ENCODE measurements around the gene HSPG2. TPM values are rescaled to one million over a fixed set of nuclear protein-coding genes. Genes with fewer than 3 reads are reported as not detected.

Gene HSPG2
- total RNA-seq, 1 donor from 2014 or later = 656 TPM

GRCh38 chr1:21870611-21871010 is 66.5 kb downstream of the HSPG2 start:
- TF ChIP-seq, protein P1, sequence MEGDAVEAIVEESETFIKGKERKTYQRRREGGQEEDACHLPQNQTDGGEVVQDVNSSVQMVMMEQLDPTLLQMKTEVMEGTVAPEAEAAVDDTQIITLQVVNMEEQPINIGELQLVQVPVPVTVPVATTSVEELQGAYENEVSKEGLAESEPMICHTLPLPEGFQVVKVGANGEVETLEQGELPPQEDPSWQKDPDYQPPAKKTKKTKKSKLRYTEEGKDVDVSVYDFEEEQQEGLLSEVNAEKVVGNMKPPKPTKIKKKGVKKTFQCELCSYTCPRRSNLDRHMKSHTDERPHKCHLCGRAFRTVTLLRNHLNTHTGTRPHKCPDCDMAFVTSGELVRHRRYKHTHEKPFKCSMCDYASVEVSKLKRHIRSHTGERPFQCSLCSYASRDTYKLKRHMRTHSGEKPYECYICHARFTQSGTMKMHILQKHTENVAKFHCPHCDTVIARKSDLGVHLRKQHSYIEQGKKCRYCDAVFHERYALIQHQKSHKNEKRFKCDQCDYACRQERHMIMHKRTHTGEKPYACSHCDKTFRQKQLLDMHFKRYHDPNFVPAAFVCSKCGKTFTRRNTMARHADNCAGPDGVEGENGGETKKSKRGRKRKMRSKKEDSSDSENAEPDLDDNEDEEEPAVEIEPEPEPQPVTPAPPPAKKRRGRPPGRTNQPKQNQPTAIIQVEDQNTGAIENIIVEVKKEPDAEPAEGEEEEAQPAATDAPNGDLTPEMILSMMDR (IDR thresholded peaks at IDR 0.05; ENCODE audit: unreplicated experiment) = no peak
- Mint-ChIP-seq H3K4me3 (ENCODE audit: low read depth) (no peak overlapping the region), H3K27ac (peak overlapping the region; percentile 62), H3K36me3 (ENCODE audit: insufficient read depth) (peaks cover 22% of the 10 kb centered on the region), H3K27me3 (no peaks in the 10 kb centered on the region), H3K4me1 (ENCODE audit: low read depth) (peaks cover 9% of the 10 kb centered on the region), H3K9me3 (ENCODE audit: low read depth) (no peaks in the 10 kb centered on the region)
- no peak for DNase-seq (ENCODE audit: low spot score, unreplicated experiment)

- DNase-seq (ENCODE audit: low spot score, unreplicated experiment) = no peak
- peaks cover 9% of the 10 kb centered on the region for H3K4me1 Mint-ChIP-seq (ENCODE audit: low read depth)
- H3K27ac Mint-ChIP-seq = no peak overlapping the region
- H3K9me3 Mint-ChIP-seq (ENCODE audit: low read depth) = no peaks in the 10 kb centered on the region
- TF ChIP-seq, protein P1 (IDR thresholded peaks at IDR 0.05; ENCODE audit: unreplicated experiment) = no peak
- peaks cover 23% of the 10 kb centered on the region for H3K36me3 Mint-ChIP-seq (ENCODE audit: insufficient read depth)
- no peaks in the 10 kb centered on the region for H3K27me3 Mint-ChIP-seq
- no peak overlapping the region for H3K4me3 Mint-ChIP-seq (ENCODE audit: low read depth)
Observed at GRCh38 chr1:21869620-21870121, 67.4 kb downstream of the HSPG2 start.

- Mint-ChIP-seq H3K4me1 (ENCODE audit: low read depth) (peaks cover 9% of the 10 kb centered on the region), H3K27me3 (no peaks in the 10 kb centered on the region), H3K9me3 (ENCODE audit: low read depth) (no peaks in the 10 kb centered on the region), H3K27ac (no peak overlapping the region), H3K4me3 (ENCODE audit: low read depth) (no peak overlapping the region), H3K36me3 (ENCODE audit: insufficient read depth) (peaks cover 27% of the 10 kb centered on the region)
- no peak for DNase-seq (ENCODE audit: low spot score, unreplicated experiment)
- TF ChIP-seq, protein P1 (IDR thresholded peaks at IDR 0.05; ENCODE audit: unreplicated experiment) = no peak
Observed at GRCh38 chr1:21868941-21869454, 68.1 kb downstream of the HSPG2 start.

DNA sequence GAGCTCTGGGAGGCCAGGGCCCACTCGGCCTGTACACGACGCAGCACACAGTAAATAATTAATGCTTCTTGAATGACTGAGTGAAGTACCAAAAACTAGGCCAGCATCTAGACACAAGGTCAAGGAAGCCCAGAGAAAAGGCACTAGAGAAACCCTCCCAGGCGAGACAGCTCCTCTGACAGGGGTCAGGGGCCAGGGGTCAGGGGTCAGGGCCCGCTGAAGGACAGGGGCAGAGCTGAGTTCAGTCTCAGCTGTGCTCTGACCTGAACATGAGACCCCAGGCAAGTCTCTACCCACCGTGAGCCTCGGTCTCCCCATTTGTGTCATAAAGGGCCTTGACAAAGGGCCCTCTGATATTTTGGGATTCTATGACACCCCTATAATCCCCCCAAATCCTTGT is 68.6 kb downstream of the HSPG2 start:
- no peaks in the 10 kb centered on the region for H3K9me3 Mint-ChIP-seq (ENCODE audit: low read depth)
- peaks cover 9% of the 10 kb centered on the region for H3K4me1 Mint-ChIP-seq (ENCODE audit: low read depth)
- DNase-seq (ENCODE audit: low spot score, unreplicated experiment) = no peak
- H3K4me3 Mint-ChIP-seq (ENCODE audit: low read depth) = no peak overlapping the region
- H3K27ac Mint-ChIP-seq = peak overlapping the region; percentile 80
- TF ChIP-seq, protein P1 (IDR thresholded peaks at IDR 0.05; ENCODE audit: unreplicated experiment) = no peak
- H3K36me3 Mint-ChIP-seq (ENCODE audit: insufficient read depth) = peaks cover 29% of the 10 kb centered on the region
- no peaks in the 10 kb centered on the region for H3K27me3 Mint-ChIP-seq

DNA sequence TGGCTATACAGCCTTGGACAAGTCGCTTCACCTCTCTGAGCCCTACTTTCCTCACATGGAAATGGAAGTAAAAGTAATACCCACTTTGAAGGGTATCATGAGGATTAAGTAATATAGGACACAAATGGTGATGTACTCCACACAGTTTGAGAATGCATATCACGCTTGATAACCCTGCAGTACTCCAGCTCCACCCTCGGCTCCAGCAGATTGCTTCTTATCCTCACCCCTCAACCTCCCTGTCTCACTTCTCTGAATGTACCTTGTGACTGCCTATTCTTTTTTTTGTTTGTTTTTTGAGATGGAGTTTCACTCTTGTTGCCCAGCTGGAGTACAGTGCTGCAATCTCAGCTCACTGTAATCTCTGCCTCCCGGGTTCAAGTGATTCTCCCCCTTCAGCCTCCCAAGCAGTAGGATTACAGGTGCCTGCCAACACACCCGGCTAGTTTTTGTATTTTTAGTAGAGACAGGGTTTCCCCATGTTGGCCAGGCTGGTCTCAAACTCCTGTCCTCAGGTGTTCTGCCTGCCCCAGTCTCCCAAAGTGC is 69.6 kb downstream of the HSPG2 start:
- peaks cover 9% of the 10 kb centered on the region for H3K4me1 Mint-ChIP-seq (ENCODE audit: low read depth)
- H3K9me3 Mint-ChIP-seq (ENCODE audit: low read depth) = no peaks in the 10 kb centered on the region
- H3K36me3 Mint-ChIP-seq (ENCODE audit: insufficient read depth) = peaks cover 33% of the 10 kb centered on the region
- TF ChIP-seq, protein P1 (IDR thresholded peaks at IDR 0.05; ENCODE audit: unreplicated experiment) = no peak
- peak overlapping the region; percentile 70 for H3K27ac Mint-ChIP-seq
- no peak for DNase-seq (ENCODE audit: low spot score, unreplicated experiment)
- no peaks in the 10 kb centered on the region for H3K27me3 Mint-ChIP-seq
- H3K4me3 Mint-ChIP-seq (ENCODE audit: low read depth) = no peak overlapping the region
